ENCODE data around the gene TPM3.
"Not testable (repeated sequence)": the region's sequence is repeated elsewhere in the genome, so short reads cannot be mapped to it uniquely, and the experiment has no call there.

The TPM3 gene

DNA sequence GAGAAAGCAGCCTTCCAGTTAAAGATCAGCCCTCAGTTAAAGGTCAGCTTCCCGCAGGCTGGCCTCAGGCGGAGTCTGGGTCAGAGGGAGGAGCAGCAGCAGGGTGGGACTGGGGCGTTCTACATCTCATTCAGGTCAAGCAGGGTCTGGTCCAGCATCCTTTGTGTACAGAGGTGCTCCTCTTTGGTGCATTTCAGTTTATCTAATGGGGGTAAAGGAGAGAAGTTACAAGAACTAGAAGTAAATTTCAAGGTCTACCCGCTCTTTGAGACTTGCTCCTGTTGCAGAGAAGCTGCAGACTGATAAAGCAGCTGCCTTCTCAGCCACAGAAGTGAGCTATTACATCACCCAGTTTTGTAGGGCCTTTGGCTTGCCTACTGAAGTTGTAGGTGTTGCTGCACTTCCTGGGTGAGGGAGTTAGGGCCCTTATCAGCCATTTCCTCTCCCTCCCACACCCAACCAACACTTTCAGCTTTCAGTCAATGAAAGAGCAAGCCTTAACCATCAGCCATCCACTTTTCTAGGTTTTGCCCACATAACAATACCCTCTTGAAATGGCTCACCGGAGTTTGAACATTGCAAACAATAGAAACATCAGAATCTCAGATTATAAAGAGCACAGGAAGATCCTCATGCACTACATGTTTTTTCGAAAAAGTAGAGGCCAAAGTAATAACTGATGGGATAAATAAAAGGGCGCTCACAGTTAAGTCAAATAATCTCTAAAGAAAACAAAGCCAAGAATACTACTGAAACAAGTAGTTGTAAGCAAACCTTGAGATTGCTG, 34.2 kb downstream of the TPM3 start:
- TF ChIP-seq, protein P1, sequence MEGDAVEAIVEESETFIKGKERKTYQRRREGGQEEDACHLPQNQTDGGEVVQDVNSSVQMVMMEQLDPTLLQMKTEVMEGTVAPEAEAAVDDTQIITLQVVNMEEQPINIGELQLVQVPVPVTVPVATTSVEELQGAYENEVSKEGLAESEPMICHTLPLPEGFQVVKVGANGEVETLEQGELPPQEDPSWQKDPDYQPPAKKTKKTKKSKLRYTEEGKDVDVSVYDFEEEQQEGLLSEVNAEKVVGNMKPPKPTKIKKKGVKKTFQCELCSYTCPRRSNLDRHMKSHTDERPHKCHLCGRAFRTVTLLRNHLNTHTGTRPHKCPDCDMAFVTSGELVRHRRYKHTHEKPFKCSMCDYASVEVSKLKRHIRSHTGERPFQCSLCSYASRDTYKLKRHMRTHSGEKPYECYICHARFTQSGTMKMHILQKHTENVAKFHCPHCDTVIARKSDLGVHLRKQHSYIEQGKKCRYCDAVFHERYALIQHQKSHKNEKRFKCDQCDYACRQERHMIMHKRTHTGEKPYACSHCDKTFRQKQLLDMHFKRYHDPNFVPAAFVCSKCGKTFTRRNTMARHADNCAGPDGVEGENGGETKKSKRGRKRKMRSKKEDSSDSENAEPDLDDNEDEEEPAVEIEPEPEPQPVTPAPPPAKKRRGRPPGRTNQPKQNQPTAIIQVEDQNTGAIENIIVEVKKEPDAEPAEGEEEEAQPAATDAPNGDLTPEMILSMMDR (IDR thresholded peaks at IDR 0.05): no peak
- no peak for DNase-seq (ENCODE audit: low spot score)
- H3K27ac ChIP-seq: peak overlapping the region; percentile 16 to 70
- no peak overlapping the region for H3K4me3 ChIP-seq

DNA sequence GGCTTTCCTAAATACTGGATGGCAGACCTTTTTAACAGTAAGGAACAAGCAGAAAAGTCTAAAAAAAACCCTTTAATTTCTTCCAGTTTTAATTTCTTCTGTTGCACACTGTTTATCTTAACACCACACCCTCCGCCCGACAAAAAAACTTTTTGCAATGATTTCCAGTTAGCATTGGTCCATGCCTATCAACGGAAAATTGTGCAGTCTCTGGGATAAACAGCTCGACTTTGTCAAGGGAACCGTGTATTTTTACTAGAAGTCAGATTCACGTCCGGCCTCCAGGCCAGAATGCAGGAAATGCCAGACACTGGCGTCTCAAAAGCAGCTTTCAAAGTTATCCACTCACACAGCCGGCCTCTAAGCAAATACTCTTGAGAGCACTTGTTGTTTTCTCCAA, 36.6 kb downstream of the TPM3 start:
- Histone ChIP-seq H3K4me3 (peak overlapping the region; percentile 33), H3K27ac (peak overlapping the region; percentile 65 to 92)
- TF ChIP-seq, protein P1 (IDR thresholded peaks at IDR 0.05): no peak
- DNase-seq (ENCODE audit: low spot score): peak; percentile 84

DNA sequence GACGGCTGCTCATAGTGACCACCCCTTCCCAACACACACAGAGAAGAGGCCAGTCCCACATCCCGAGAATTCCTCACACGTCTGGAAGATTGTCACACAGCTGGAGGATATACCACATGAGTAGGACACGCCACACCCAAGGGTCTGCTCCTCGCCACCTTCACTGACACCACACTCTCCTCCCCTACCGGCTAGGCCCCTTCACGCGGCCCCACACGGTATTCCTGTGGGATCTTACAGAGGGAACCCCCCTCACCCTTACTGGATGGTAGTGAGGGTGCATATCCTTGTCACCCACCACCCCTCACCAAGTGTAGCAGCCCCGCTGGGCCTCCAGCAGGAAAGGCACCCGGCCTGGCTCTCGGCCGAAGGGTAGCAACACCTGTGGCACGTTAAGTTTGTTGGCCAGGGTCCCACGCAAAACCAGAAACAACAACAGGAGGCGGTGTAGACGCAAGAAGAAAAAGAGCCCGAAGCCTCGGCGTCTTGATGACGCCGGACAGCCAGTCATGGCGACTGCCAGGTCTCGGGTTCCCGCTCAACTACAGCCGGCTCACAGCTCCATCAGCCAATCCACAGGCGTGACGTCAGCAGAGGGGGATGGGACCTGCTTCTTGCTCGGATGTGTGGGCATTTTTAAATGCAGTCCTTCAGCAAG, 37.2 kb downstream of the TPM3 start, which contains the start of gene NUP210L:
Gene NUP210L, minus strand, starts transcription at position 540 of the 658 bp plus-strand sequence.
- Histone ChIP-seq H3K27ac (peak within 1 kb of the TSS; percentile 65 to 92), H3K4me3 (peak within 1 kb of the TSS; percentile 33)
- TF ChIP-seq, protein P1 (IDR thresholded peaks at IDR 0.05): no peak
- DNase-seq (ENCODE audit: low spot score): peak; percentile 82

DNA sequence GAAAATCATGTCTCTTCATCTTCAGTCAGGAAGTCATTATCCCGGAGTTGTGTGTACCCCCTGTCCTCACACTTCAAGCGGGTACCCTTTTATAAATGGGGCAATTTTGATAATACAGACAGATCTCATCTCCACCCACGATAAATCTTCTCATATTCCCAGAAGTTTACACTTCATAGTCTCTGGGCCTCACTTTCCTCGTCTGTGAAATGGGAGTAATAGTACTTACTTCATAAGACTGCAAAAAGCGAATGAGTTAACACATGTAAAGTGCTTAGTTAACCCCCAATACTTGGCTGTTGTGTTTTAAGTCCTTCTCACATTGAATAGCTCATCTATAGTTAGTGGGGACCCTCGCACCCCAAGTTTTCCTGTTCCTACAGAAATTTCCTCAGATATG, 37.8 kb downstream of the TPM3 start:
- Histone ChIP-seq H3K27ac (peak overlapping the region; percentile 65 to 92), H3K4me3 (no peak overlapping the region)
- DNase-seq (ENCODE audit: low spot score): no peak
- TF ChIP-seq, protein P1 (IDR thresholded peaks at IDR 0.05): no peak

DNA sequence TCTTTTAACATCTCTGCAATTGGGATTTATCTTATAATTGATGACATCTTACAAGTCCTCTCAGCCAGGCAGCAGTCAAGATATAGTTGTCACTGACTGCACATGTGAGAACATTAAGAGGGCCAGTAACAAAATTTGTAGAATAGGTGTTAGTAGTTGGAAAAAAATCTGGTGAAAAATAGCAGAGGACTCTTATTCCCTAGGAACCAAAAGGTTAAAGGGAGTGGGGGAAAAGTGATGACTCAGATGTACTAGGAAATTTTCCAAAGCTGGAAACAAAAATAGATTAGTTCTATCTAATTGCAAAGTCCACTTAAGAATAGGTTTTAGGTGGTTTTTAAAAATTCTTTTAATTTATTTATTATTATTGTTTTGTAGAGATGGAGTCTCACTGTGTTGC, 40.6 kb downstream of the TPM3 start:
- DNase-seq (ENCODE audit: low spot score): no peak
- Histone ChIP-seq H3K4me3 (no peak overlapping the region), H3K27ac (peak overlapping the region in 1 of 2 donors; percentile 56)
- TF ChIP-seq, protein P1 (IDR thresholded peaks at IDR 0.05): no peak

DNA sequence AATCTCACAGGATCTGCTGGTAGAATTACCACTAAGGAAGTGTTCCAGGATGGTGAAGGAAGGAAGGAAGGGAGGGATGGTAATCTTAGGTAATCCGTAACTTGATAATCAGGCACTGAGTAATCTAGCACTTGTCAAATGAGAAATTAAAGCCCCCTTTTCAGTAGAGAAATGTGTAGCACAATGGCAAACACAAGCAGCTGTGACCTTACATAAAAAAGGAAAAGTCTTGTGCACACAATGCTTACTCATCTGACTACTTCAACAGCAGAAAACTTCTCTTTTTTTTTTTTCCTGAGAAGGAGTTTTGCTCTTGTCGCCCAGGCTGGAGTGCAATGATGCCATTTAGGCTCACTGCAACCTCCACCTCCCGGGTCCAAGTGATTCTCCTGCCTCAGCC, 43.1 kb downstream of the TPM3 start:
- DNase-seq (ENCODE audit: low spot score): no peak
- Histone ChIP-seq H3K4me3 (no peak overlapping the region), H3K27ac (no peak overlapping the region)
- TF ChIP-seq, protein P1 (IDR thresholded peaks at IDR 0.05): no peak

DNA sequence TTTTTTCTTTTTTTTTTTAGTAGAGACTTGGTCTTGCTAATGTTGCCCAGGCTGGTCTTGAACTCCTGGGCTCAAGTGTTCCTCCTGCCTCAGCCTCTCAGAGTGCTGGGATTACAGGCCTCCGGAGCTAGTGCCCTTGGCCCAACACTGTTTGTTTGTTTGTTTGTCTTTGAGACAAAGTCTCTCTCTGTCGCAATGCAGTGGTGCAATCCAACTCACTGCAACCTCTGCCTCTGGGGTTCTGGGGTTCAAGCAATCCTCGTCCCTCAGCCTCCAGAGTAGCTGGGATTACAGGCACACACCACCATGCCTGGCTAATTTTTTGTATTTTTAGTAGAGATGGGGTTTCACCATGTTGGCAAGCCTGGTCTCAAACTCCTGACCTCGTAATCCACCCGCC, 44.4 kb downstream of the TPM3 start:
- H3K4me3 ChIP-seq; DNase-seq (ENCODE audit: low spot score); H3K27ac ChIP-seq: not testable (repeated sequence)
